K562 (cell line): Measurements from ENCODE around the gene SLCO2A1. TPM values are rescaled to one million over a fixed set of nuclear protein-coding genes. Genes with fewer than 3 reads are reported as not detected.

Experiments used
- ATAC-seq: fragments of 200-7000 bp; cut with Tn5 transposase; 3 replicates; pipeline ENCODE4 v1.9.1; 2020; ENCODE audit warnings: moderate library complexity
- BruUV-seq: library from RNA; stranded (reverse); fragments of 400-500 nt; replicated peaks from 2 replicates; lab custom pipeline; 2021; lab: Mats Ljungman, UMichigan
- CTCF ChIA-PET: fragments of 300-600 bp; formaldehyde crosslinking; extraction: SDS; loops from one replicate; lab custom pipeline; 2021; ENCODE audit warnings: low intra/inter-chr PET ratio; lab: Yijun Ruan, JAX
- POLR2A ChIA-PET: fragments of 300-600, 350-650 bp; sonication (Branson Sonifier 250); formaldehyde crosslinking; extraction: SDS; loops from one replicate; lab custom pipeline; 2021; ENCODE audit warnings: antibody characterized with exemption, inconsistent platforms; lab: Yijun Ruan, JAX
- DNase-seq, 4 experiments: peaks; one replicate each; pipeline versions ENCODE4 v3.0.0 to v3.0.0-alpha.2; 2011 to 2018; ENCODE audit warnings: low spot score in 3 of 4, mixed read lengths in 3 of 4; ENCODE audit errors: extremely low read depth in 1 of 4
- FAIRE-seq: peaks from 2 replicates; lab custom pipeline; 2011; peaks lifted over from hg19 to GRCh38; lab: Jason Lieb, UNC
- H2AFZ ChIP-seq: 2 replicates; pipeline ENCODE4 v1.6.0; 2011; ENCODE audit warnings: low read depth, low read length, control low read depth, inconsistent platforms
- H3K27ac ChIP-seq: fragments of 200-600 bp; 3 replicates; pipeline ENCODE4 v1.8.0; 2011; ENCODE audit warnings: low read depth, mild to moderate bottlenecking, control low read depth, inconsistent platforms, low read length, moderate library complexity, mixed read lengths; ENCODE audit errors: extremely low read depth
- H3K27me3 ChIP-seq, 2 experiments: fragments of 300-600 bp in 1 of 2; 2 replicates in 1 of 2; 3 replicates in 1 of 2; pipeline versions ENCODE4 v1.6.0 to v1.8.0; 2011; ENCODE audit warnings: inconsistent platforms in 2 of 2, low read length in 2 of 2, mild to moderate bottlenecking in 1 of 2, mixed read lengths in 1 of 2, moderate library complexity in 1 of 2; ENCODE audit not compliant: control insufficient read depth in 2 of 2, insufficient read depth in 2 of 2
- H3K36me3 ChIP-seq: fragments of 300-600 bp; 3 replicates; pipeline ENCODE4 v1.8.0; 2011; ENCODE audit warnings: mild to moderate bottlenecking, low read length, inconsistent platforms; ENCODE audit not compliant: control insufficient read depth, insufficient read depth
- H3K4me1 ChIP-seq, 2 experiments: fragments of 200-600 bp in 1 of 2; replicated peaks in 1 of 2; 2 replicates in 1 of 2; 3 replicates in 1 of 2; pipeline versions ENCODE4 v1.5.1 to v1.8.0; 2011; ENCODE audit warnings: inconsistent platforms in 2 of 2, low read length in 2 of 2, mild to moderate bottlenecking in 1 of 2, mixed read lengths in 1 of 2, moderate library complexity in 1 of 2; ENCODE audit not compliant: control insufficient read depth in 2 of 2, insufficient read depth in 2 of 2
- H3K4me2 ChIP-seq: 2 replicates; pipeline ENCODE4 v1.6.1; 2011; ENCODE audit warnings: low read length, control low read depth, inconsistent platforms, mixed read lengths; ENCODE audit not compliant: insufficient read depth
- H3K4me3 ChIP-seq: fragments of 200-600 bp; sonication (generic), shearing (Covaris generic); 2 replicates; pipeline ENCODE4 v1.5.1; 2016; ENCODE audit warnings: control low read depth, inconsistent platforms
- H3K79me2 ChIP-seq: fragments of 200-600 bp; 3 replicates; pipeline ENCODE4 v1.8.0; 2011; ENCODE audit warnings: low read length, inconsistent platforms; ENCODE audit not compliant: control insufficient read depth, insufficient read depth
- H3K9ac ChIP-seq, 2 experiments: 2 replicates each; pipeline versions ENCODE4 v1.6.0 to v1.6.1; 2011; ENCODE audit warnings: low read depth in 2 of 2, low read length in 2 of 2, control low read depth in 1 of 2, inconsistent platforms in 1 of 2, mild to moderate bottlenecking in 1 of 2, mixed read lengths in 1 of 2; ENCODE audit not compliant: insufficient read depth in 1 of 2
- H3K9me1 ChIP-seq: one replicate; pipeline ENCODE4 v1.6.0; 2011; ENCODE audit warnings: inconsistent platforms, mild to moderate bottlenecking, low read length, moderate library complexity; ENCODE audit not compliant: control insufficient read depth, insufficient read depth
- H3K9me3 ChIP-seq: replicated peaks from 2 replicates; pipeline ENCODE4 v1.5.1; 2011; ENCODE audit warnings: low read depth, low read length, inconsistent platforms; ENCODE audit not compliant: control insufficient read depth, insufficient read depth
- H4K20me1 ChIP-seq: replicated peaks from 2 replicates; pipeline ENCODE4 v1.6.1; 2011; ENCODE audit warnings: low read length, inconsistent platforms, mixed read lengths; ENCODE audit not compliant: control insufficient read depth, insufficient read depth
- CCNT2 ChIP-seq: IDR thresholded peaks from 2 replicates; pipeline ENCODE4 v1.6.1; 2011; ENCODE audit warnings: borderline replicate concordance, low read depth, mild to moderate bottlenecking, moderate library complexity, mixed read lengths, low read length; ENCODE audit not compliant: insufficient read length; ENCODE audit errors: extremely low read depth
- FOXK2 ChIP-seq, 2 experiments: fragments of 450-650 bp; IDR thresholded peaks in 1 of 2; conservative IDR thresholded peaks in 1 of 2; 2 replicates each; pipeline ENCODE4 v1.6.1; 2016; ENCODE audit warnings: low read depth in 2 of 2, mild to moderate bottlenecking in 1 of 2
- HINFP ChIP-seq: fragments of 450-650 bp; conservative IDR thresholded peaks from 2 replicates; pipeline ENCODE4 v1.6.1; 2016; ENCODE audit warnings: missing genetic modification characterization, low read depth, mild to moderate bottlenecking, control low read depth, missing compliant biosample characterization
- MEF2D ChIP-seq: conservative IDR thresholded peaks from 2 replicates; pipeline ENCODE4 v1.6.1; 2016; ENCODE audit warnings: low read depth, missing genetic modification characterization, missing compliant biosample characterization
- MYC ChIP-seq, 2 experiments: fragments of 250-450 bp in 1 of 2; sonication (Bioruptor Pico) in 1 of 2; IDR thresholded peaks; 2 replicates each; pipeline versions ENCODE4 v1.5.1 to v1.6.1; 2012 to 2021; ENCODE audit warnings: low read depth in 2 of 2, borderline replicate concordance in 1 of 2, improper control_type of control experiment in 1 of 2, low read length in 1 of 2, mild to moderate bottlenecking in 1 of 2, moderate library complexity in 1 of 2
- ZFP36 ChIP-seq: fragments of 150-350 bp; IDR thresholded peaks from 2 replicates; pipeline ENCODE4 v1.6.1; 2018; ENCODE audit warnings: low read length, low read depth; ENCODE audit not compliant: partially characterized antibody
- WGBS: fragments of 100-300 bp; shearing (Covaris generic); methylation state at CpG from one replicate; pipeline ENCODE4 v1.1.6; 2016; ENCODE audit warnings: low coverage, mixed read lengths; ENCODE audit not compliant: insufficient coverage; ENCODE audit errors: missing lambda C conversion rate; 5-methylcytosine and 5-hydroxymethylcytosine counted together
- in situ Hi-C: fragments of 300-500 bp; cut with MboI; formaldehyde crosslinking; loops from 4 replicates; pipeline ENCODE4 v1.15.0; 2018; ENCODE audit warnings: inconsistent platforms, mixed read lengths
- intact Hi-C: fragments of 100-400 bp; cut with micrococcal nuclease; formaldehyde crosslinking; loops from 2 replicates; pipeline ENCODE4 v1.14.2; 2022
- polyA plus RNA-seq, 8 experiments: library from polyadenylated mRNA; depleted of rRNA in 4 of 8; stranded (reverse) in 5 of 8; unstranded in 3 of 8; fragments of >200 nt; fragmentation: Nextera tagmentation in 2 of 8; fragmentation: Illumina TruSeq in 1 of 8; extraction: Ambion mirVana in 2 of 8; extraction: Trizol in 1 of 8; gene quantifications; 2 replicates each; pipeline versions ENCODE4 v1.2.1 to v1.2.3, GENCODE V29; 2011 to 2014; ENCODE audit warnings: inconsistent platforms in 1 of 8, missing spikeins in 1 of 8
- total RNA-seq, 7 experiments: library from RNA; depleted of rRNA in 6 of 7; stranded (reverse); fragments of >200 nt in 6 of 7; fragmentation: Illumina TruSeq in 2 of 7; extraction: Trizol in 2 of 7; gene quantifications; 2 replicates each; pipeline versions ENCODE4 v1.2.1 to v1.2.3, GENCODE V29; 2011 to 2021; ENCODE audit warnings: low replicate concordance in 1 of 7

SLCO2A1 gene
- total and polyA plus RNA-seq, 9 of the 15 experiments (the other 6 are each of a cell fraction or from before 2014, with no cell fraction given), result 0.16 to 1.0 TPM; not detected in 7

GRCh38 chr3:133941415-133941821 lies 88.3 kb downstream of the SLCO2A1 start (continued):
- TF ChIP-seq HINFP (tag), result no peak

GRCh38 chr3:133940536-133940935 lies 89.2 kb downstream of the SLCO2A1 start:
- peaks cover 25% of the 10 kb centered on the region for H4K20me1 ChIP-seq
- no peak overlapping the region for H3K4me3 ChIP-seq
- no peak overlapping the region for H2AFZ ChIP-seq
- intact Hi-C loops, result no loop called here
- no TSS peak for BruUV-seq
- H3K4me1 ChIP-seq, result peaks cover 4 to 5% of the 10 kb centered on the region in 2 experiments; a peak in 3 of 5 replicates
- CTCF ChIA-PET, result no interaction called here
- no peaks in the 10 kb centered on the region for H3K36me3 ChIP-seq
- H3K27me3 ChIP-seq, result peaks cover 3 to 72% of the 10 kb centered on the region in 2 experiments; a peak in 3 of 5 replicates
- H3K79me2 ChIP-seq, result no peaks in the 10 kb centered on the region
- POLR2A ChIA-PET, result no interaction called here
- FAIRE-seq (no peak), DNase-seq (no peak), ATAC-seq (no peak)
- 1% methylated on average over 9 of the region's 10 CpGs for WGBS
- in situ Hi-C loops, result no loop called here
- TF ChIP-seq MYC (IDR thresholded peaks at IDR 0.05; ENCODE audit: low read depth, low read length), result no peak
- no peak for TF ChIP-seq MYC (CRISPR knock-in tag; IDR thresholded peaks at IDR 0.05; ENCODE audit: borderline replicate concordance, low read depth)
- TF ChIP-seq ZFP36, result no peak
- TF ChIP-seq CCNT2, result no peak
- no peak for TF ChIP-seq FOXK2 (conservative IDR thresholded peaks at IDR 0.05 in 1 of 2, IDR thresholded peaks at IDR 0.05 in 1 of 2; ENCODE audit: low read depth in 2 of 2)
- TF ChIP-seq MEF2D, result no peak
- no peak overlapping the region for H3K4me2 ChIP-seq
- no peak overlapping the region for H3K9ac ChIP-seq
- H3K27ac ChIP-seq, result no peak overlapping the region
- no peaks in the 10 kb centered on the region for H3K9me3 ChIP-seq
- no peaks in the 10 kb centered on the region for H3K9me1 ChIP-seq
